Ascending aorta (tissue), 2 donors: ENCODE measurements around the gene SURF1. TPM values are rescaled to one million over a fixed set of nuclear protein-coding genes. Genes with fewer than 3 reads are reported as not detected.
"Not testable (repeated sequence)": the region's sequence is repeated elsewhere in the genome, so short reads cannot be mapped to it uniquely, and the experiment has no call there.

ENCODE experiments used
- DNase-seq, 2 donors: peaks; one replicate each; pipeline ENCODE4 v3.0.0-alpha.2; 2019; ENCODE audit warnings: low spot score in 2 of 2
- H3K27ac ChIP-seq, 2 donors: fragments of 200-600 bp; sonication (generic); one replicate each; pipeline ENCODE4 v1.5.1; 2016 to 2017; ENCODE audit warnings: mild to moderate bottlenecking in 1 of 2
- H3K27me3 ChIP-seq: fragments of 200-600 bp; sonication (generic); one replicate; pipeline ENCODE4 v1.5.1; 2017
- H3K36me3 ChIP-seq, 2 donors: fragments of 200-600 bp; sonication (generic); one replicate each; pipeline ENCODE4 v1.5.1; 2016
- H3K4me1 ChIP-seq, 2 donors: fragments of 200-600 bp; sonication (generic); one replicate each; pipeline ENCODE4 v1.5.1; 2016 to 2017; ENCODE audit warnings: mild to moderate bottlenecking in 1 of 2
- H3K4me3 ChIP-seq, 2 donors: fragments of 200-600 bp; sonication (generic); one replicate each; pipeline ENCODE4 v1.5.1; 2016 to 2017; ENCODE audit warnings: mild to moderate bottlenecking in 1 of 2
- H3K9me3 ChIP-seq, 2 donors: fragments of 200-600 bp; sonication (generic); one replicate each; pipeline ENCODE4 v1.5.1; 2016
- intact Hi-C: fragments of 100-400 bp; cut with DNase I; formaldehyde crosslinking; loops from one replicate; pipeline ENCODE4 v1.15.1; 2023
- total RNA-seq: library from RNA; depleted of rRNA; stranded (reverse); fragments of >200 nt; gene quantifications from one replicate; pipeline ENCODE4 v1.1.0, GENCODE V29; 2016
- TF ChIP-seq, protein P1 (sequence below), 3 experiments: fragments of 200-600 bp in 2 of 3; fragments of 450-650 bp in 1 of 3; sonication (generic) in 2 of 3; IDR thresholded peaks; one replicate each; pipeline ENCODE4 v1.5.1; 2016 to 2019; ENCODE audit warnings: antibody characterized with exemption in 3 of 3, mild to moderate bottlenecking in 1 of 3, moderate library complexity in 1 of 3

The SURF1 gene
- total RNA-seq, 1 donor from 2014 or later, result 19.9 TPM

DNA sequence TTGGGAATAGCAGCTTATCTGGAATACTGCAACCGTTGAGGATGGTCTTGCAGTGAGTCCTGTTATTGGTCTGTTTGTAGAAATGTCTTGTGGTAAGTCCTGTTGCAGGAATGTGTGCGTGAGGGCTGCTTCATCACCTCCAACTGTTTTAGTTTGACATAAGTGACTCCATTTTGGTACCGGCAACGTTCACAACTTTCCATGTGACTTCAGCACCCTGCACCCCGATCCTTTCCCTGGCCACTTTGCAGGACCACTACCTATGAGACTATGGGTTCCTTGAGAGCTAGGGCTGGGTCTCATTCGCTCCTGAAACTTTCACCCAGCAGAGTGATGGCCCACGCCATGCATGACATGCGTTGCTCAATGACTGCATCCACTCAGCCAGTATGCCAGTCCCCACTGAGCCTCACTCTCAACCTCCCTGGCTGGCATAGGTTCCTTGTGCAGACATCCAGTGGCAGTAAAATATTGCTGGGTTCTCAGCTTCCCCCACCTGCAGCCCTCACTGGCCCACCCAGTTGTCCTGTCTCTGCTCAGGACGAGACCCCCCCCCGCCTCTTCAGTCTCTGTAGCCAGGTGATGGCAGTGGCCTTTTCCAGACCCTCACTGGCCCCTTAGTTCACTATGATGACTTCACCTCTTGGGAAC lies 28.3 kb downstream of the SURF1 start:
- Histone ChIP-seq H3K4me1 (no peaks in the 10 kb centered on the region), H3K27me3 (no peaks in the 10 kb centered on the region), H3K9me3 (no peaks in the 10 kb centered on the region), H3K27ac (no peak overlapping the region), H3K36me3 (peaks cover 20 to 27% of the 10 kb centered on the region in 2 donors), H3K4me3 (no peak overlapping the region)
- TF ChIP-seq, protein P1, sequence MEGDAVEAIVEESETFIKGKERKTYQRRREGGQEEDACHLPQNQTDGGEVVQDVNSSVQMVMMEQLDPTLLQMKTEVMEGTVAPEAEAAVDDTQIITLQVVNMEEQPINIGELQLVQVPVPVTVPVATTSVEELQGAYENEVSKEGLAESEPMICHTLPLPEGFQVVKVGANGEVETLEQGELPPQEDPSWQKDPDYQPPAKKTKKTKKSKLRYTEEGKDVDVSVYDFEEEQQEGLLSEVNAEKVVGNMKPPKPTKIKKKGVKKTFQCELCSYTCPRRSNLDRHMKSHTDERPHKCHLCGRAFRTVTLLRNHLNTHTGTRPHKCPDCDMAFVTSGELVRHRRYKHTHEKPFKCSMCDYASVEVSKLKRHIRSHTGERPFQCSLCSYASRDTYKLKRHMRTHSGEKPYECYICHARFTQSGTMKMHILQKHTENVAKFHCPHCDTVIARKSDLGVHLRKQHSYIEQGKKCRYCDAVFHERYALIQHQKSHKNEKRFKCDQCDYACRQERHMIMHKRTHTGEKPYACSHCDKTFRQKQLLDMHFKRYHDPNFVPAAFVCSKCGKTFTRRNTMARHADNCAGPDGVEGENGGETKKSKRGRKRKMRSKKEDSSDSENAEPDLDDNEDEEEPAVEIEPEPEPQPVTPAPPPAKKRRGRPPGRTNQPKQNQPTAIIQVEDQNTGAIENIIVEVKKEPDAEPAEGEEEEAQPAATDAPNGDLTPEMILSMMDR (IDR thresholded peaks at IDR 0.05), result no peak
- intact Hi-C loops, result no loop called here
- peak in 1 of 2 donors; percentile 19 for DNase-seq

DNA sequence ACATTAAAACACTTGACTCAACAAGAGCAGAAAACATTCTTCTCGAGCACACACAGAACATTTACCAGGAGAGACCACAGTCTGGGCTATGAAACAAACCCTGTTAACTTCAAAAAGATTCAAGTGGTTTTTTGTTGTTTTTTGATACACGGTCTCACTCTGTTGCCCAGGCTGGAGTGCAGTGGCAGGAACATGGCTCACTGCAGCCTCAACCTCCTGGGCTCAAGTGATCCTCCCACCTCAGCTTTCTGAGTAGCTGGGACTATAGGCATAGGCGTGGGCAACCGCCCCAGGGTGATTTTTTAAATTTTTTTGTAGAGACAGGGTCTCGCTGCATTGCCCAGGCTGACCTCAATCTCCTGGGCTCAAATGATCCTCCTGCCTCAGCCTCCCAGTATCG lies 29.3 kb downstream of the SURF1 start:
- H3K4me1 ChIP-seq, H3K27me3 ChIP-seq, H3K4me3 ChIP-seq, intact Hi-C loops, H3K27ac ChIP-seq, H3K9me3 ChIP-seq: not testable (repeated sequence)
- peaks cover 11 to 18% of the 10 kb centered on the region in 2 donors for H3K36me3 ChIP-seq
- peak in 1 of 2 donors; percentile 5 for DNase-seq

DNA sequence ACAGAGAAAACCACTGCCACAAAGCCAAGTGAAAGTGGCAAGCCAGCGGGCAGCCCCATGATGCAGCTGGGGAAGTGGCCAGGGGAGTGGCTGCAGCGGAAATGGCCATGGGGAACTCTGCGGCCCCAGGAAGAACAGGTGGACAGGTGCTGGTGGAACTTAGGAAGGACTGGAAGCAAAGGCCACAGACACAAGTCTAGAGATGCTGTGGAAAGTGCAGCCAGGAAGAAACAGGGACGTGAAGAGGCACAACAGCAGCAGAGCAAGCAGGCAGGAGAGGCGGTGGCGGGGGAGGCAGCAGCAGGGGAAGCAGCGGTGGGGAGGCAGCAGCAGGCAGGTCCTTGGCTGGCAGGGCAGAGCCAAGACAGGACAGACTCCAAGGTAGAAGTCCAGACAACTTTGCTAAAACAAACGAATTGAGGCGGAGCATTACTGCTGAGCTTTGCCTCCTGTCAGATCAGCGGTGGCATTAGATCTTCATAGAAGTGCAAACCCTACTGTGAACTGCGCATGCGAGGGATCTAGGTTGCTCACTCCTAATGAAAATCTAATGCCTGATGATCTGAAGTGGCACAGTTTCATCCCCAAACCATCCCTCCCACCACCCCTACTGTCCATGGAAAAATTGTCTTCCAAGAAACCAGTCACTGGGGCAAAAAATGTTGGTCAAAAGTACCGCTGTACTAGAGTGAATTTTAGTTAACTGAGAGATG lies 32.1 kb downstream of the SURF1 start:
- Histone ChIP-seq H3K4me1 (no peaks in the 10 kb centered on the region), H3K27ac (no peak overlapping the region), H3K36me3 (no peaks in the 10 kb centered on the region), H3K4me3 (no peak overlapping the region), H3K9me3 (no peaks in the 10 kb centered on the region), H3K27me3 (no peaks in the 10 kb centered on the region)
- TF ChIP-seq, protein P1 (IDR thresholded peaks at IDR 0.05), result no peak
- peak in 1 of 2 donors; percentile 37 for DNase-seq
- intact Hi-C loops, result no loop called here

DNA sequence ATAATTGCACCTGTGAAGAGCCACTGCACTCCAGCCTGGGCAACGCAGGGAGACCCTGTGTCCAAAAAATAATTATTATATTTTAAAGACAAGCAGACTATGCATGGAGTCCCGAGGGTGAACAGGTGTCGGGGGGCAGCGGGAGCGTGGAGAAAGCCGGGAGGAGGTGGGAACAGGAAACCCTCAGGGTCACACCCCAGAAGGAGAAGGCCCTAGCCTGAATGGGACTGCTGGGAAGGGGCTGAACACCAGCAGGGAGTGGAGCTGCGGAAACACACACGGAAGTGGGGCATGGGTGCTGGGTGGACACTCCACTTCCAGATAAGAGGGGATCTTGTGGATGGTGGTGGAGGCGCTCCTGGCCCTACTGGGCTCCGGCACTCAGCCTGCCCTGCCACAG lies 33.1 kb downstream of the SURF1 start:
- intact Hi-C loops, result no loop called here
- Histone ChIP-seq H3K27ac (no peak overlapping the region), H3K4me3 (no peak overlapping the region)

DNA sequence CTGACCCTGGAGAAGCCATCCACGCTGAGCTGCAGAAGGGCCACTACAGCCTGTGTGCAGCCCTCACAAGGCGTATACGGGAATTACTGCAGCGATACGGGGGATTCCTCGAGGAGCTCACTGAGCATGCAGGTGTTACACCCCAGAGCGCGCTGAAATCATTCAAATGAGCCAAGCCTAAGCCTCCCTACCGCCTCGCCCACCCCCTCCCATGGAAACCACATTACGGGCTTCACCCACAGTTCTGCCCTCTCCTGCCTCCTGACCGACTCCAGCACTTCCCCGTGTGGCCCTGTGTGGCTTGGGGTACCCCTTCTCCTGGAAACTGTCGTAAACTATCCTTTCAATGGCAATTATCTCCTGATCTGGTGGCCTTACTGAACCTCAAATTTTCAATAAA lies 33.6 kb downstream of the SURF1 start:
- intact Hi-C loops, result no loop called here
- H3K9me3 ChIP-seq, result no peaks in the 10 kb centered on the region
- H3K4me1 ChIP-seq, result no peaks in the 10 kb centered on the region
- H3K27ac ChIP-seq, result no peak overlapping the region
- no peaks in the 10 kb centered on the region for H3K36me3 ChIP-seq
- DNase-seq, result peak in 1 of 2 donors; percentile 5
- H3K4me3 ChIP-seq, result no peak overlapping the region
- no peaks in the 10 kb centered on the region for H3K27me3 ChIP-seq
- TF ChIP-seq, protein P1 (IDR thresholded peaks at IDR 0.05), result no peak

More for the DNA sequence above, 33.1 kb downstream of the SURF1 start:
- DNase-seq, result peak in 1 of 2 donors; percentile 16
- Histone ChIP-seq H3K4me1 (no peaks in the 10 kb centered on the region), H3K27me3 (no peaks in the 10 kb centered on the region), H3K36me3 (no peaks in the 10 kb centered on the region), H3K9me3 (no peaks in the 10 kb centered on the region)
- TF ChIP-seq, protein P1 (IDR thresholded peaks at IDR 0.05), result no peak

DNA sequence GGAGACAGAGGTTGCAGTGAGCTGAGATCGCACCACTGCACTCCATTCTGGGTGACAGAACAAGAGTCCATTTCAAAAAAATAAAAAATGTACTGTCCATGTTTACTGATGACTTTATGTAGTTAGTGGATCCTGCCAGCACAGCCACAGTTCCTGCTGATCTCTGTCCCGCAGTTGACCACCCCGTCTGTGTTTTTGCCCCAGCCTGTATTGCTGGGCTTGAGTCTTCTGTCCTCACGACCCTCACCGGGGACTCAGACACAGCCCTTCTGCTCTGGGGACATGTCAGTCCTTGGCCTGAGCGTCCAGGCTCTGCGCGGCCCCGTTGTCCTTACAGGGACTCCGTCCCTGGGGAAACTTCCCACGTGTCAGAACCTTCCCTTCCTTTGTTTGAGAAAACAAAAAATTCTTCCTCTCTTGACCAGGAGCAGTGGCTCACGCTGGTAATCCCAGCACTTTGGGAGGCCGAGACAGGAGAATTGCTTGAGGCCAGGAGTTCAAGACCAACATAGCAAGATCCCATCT lies 34.8 kb downstream of the SURF1 start:
- intact Hi-C loops, result no loop called here
- Histone ChIP-seq H3K4me1 (no peaks in the 10 kb centered on the region), H3K9me3 (no peaks in the 10 kb centered on the region), H3K27me3 (no peaks in the 10 kb centered on the region), H3K27ac (no peak overlapping the region), H3K36me3 (no peaks in the 10 kb centered on the region), H3K4me3 (no peak overlapping the region)
- peak in 1 of 2 donors; percentile 18 for DNase-seq
- TF ChIP-seq, protein P1 (IDR thresholded peaks at IDR 0.05), result no peak
